ENCODE data around the gene TET3. TPM values are rescaled to one million over a fixed set of nuclear protein-coding genes. Genes with fewer than 3 reads are reported as not detected.

Gene TET3
- total and polyA plus RNA-seq, 2 donors (not counting 1 experiment from before 2014, with no cell fraction given) = 2.1 to 3.1 TPM

- Histone ChIP-seq H3K9ac (ENCODE audit: insufficient read depth, low read length) (no peak overlapping the region), H3K27me3 (ENCODE audit: control insufficient read depth, insufficient read depth, low read length) (no peaks in the 10 kb centered on the region), H3K4me1 (ENCODE audit: control insufficient read depth, extremely low read depth, insufficient read depth, low read length) (peaks cover 24% of the 10 kb centered on the region), H3K79me2 (ENCODE audit: control insufficient read depth, insufficient read depth, low read length) (peaks cover 5% of the 10 kb centered on the region), H3K4me2 (ENCODE audit: extremely low read depth, insufficient read depth, low read length) (no peak overlapping the region), H3K36me3 (ENCODE audit: control insufficient read depth, insufficient read depth, low read length) (no peaks in the 10 kb centered on the region), H2AFZ (ENCODE audit: low read length) (no peak overlapping the region), H3K9me3 (ENCODE audit: control insufficient read depth, insufficient read depth, low read depth, low read length) (no peaks in the 10 kb centered on the region), H3K27ac (ENCODE audit: insufficient read depth, low read length) (no peak overlapping the region), H4K20me1 (ENCODE audit: control insufficient read depth, extremely low read depth, insufficient read depth, low read length) (no peaks in the 10 kb centered on the region), H3K4me3 (replicated peaks in 1 of 4; ENCODE audit: control extremely low read depth in 1 of 4, insufficient read depth in 1 of 4, low read depth in 3 of 4, low read length in 4 of 4) (no peak overlapping the region)
- TF ChIP-seq CTCF (conservative IDR thresholded peaks at IDR 0.05 in 1 of 2, IDR thresholded peaks at IDR 0.05 in 1 of 2; ENCODE audit: low read depth in 1 of 2, low read length in 2 of 2) (no peak), EZH2 (IDR thresholded peaks at IDR 0.05; ENCODE audit: low read length, missing control alignments) (no peak)
- DNase-seq (ENCODE audit: low read depth in 2 of 2) = no peak
These were observed 24.9 kb downstream of the TET3 start for GRCh38 chr2:74009577-74009976.

- H3K79me2 ChIP-seq (ENCODE audit: control insufficient read depth, insufficient read depth, low read length) = peaks cover 4% of the 10 kb centered on the region
- H3K27ac ChIP-seq (ENCODE audit: insufficient read depth, low read length) = no peak overlapping the region
- no peak overlapping the region for H3K9ac ChIP-seq (ENCODE audit: insufficient read depth, low read length)
- peaks cover 21% of the 10 kb centered on the region for H3K4me1 ChIP-seq (ENCODE audit: control insufficient read depth, extremely low read depth, insufficient read depth, low read length)
- no peaks in the 10 kb centered on the region for H3K9me3 ChIP-seq (ENCODE audit: control insufficient read depth, insufficient read depth, low read depth, low read length)
- TF ChIP-seq CTCF (conservative IDR thresholded peaks at IDR 0.05 in 1 of 2, IDR thresholded peaks at IDR 0.05 in 1 of 2; ENCODE audit: low read depth in 1 of 2, low read length in 2 of 2) = no peak
- TF ChIP-seq EZH2 (IDR thresholded peaks at IDR 0.05; ENCODE audit: low read length, missing control alignments) = no peak
- no peak overlapping the region for H3K4me2 ChIP-seq (ENCODE audit: extremely low read depth, insufficient read depth, low read length)
- no peaks in the 10 kb centered on the region for H3K27me3 ChIP-seq (ENCODE audit: control insufficient read depth, insufficient read depth, low read length)
- H3K36me3 ChIP-seq (ENCODE audit: control insufficient read depth, insufficient read depth, low read length) = no peaks in the 10 kb centered on the region
- no peak overlapping the region for H3K4me3 ChIP-seq (replicated peaks in 1 of 4; ENCODE audit: control extremely low read depth in 1 of 4, insufficient read depth in 1 of 4, low read depth in 3 of 4, low read length in 4 of 4)
- DNase-seq (ENCODE audit: low read depth in 2 of 2) = peak in 1 of 2 donors; percentile 35
- no peaks in the 10 kb centered on the region for H4K20me1 ChIP-seq (ENCODE audit: control insufficient read depth, extremely low read depth, insufficient read depth, low read length)
- no peak overlapping the region for H2AFZ ChIP-seq (ENCODE audit: low read length)
These were observed 25.4 kb downstream of the TET3 start for GRCh38 chr2:74010087-74010541.

GRCh38 chr2:74011246-74011645 lies 26.5 kb downstream of the TET3 start:
- Histone ChIP-seq H3K9me3 (ENCODE audit: control insufficient read depth, insufficient read depth, low read depth, low read length) (no peaks in the 10 kb centered on the region), H4K20me1 (ENCODE audit: control insufficient read depth, extremely low read depth, insufficient read depth, low read length) (no peaks in the 10 kb centered on the region), H3K9ac (ENCODE audit: insufficient read depth, low read length) (no peak overlapping the region), H3K4me3 (replicated peaks in 1 of 4; ENCODE audit: control extremely low read depth in 1 of 4, insufficient read depth in 1 of 4, low read depth in 3 of 4, low read length in 4 of 4) (no peak overlapping the region), H3K27ac (ENCODE audit: insufficient read depth, low read length) (no peak overlapping the region), H3K4me1 (ENCODE audit: control insufficient read depth, extremely low read depth, insufficient read depth, low read length) (peaks cover 17% of the 10 kb centered on the region), H3K79me2 (ENCODE audit: control insufficient read depth, insufficient read depth, low read length) (peaks cover 4% of the 10 kb centered on the region), H2AFZ (ENCODE audit: low read length) (no peak overlapping the region), H3K36me3 (ENCODE audit: control insufficient read depth, insufficient read depth, low read length) (no peaks in the 10 kb centered on the region), H3K27me3 (ENCODE audit: control insufficient read depth, insufficient read depth, low read length) (no peaks in the 10 kb centered on the region), H3K4me2 (ENCODE audit: extremely low read depth, insufficient read depth, low read length) (no peak overlapping the region)
- TF ChIP-seq EZH2 (IDR thresholded peaks at IDR 0.05; ENCODE audit: low read length, missing control alignments) (no peak), CTCF (conservative IDR thresholded peaks at IDR 0.05 in 1 of 2, IDR thresholded peaks at IDR 0.05 in 1 of 2; ENCODE audit: low read depth in 1 of 2, low read length in 2 of 2) (no peak)
- no peak for DNase-seq (ENCODE audit: low read depth in 2 of 2)
